GM12892 (cell line): ENCODE measurements around the gene IFT172.

Experiments
- DNase-seq: peaks from one replicate; pipeline ENCODE4 v3.0.0; 2011; ENCODE audit not compliant: insufficient read length
- FAIRE-seq: peaks from 2 replicates; lab custom pipeline; 2011; peaks lifted over from hg19 to GRCh38; lab: Jason Lieb, UNC
- POLR2A ChIP-seq: IDR thresholded peaks from 2 replicates; pipeline ENCODE4 v1.6.1; 2011; ENCODE audit warnings: low read depth, low read length, control low read depth
- POLR2AphosphoS5 ChIP-seq: IDR thresholded peaks from 2 replicates; pipeline ENCODE4 v1.6.1; 2011; ENCODE audit warnings: low read depth, low read length, control low read depth
- TAF1 ChIP-seq: IDR thresholded peaks from 2 replicates; pipeline ENCODE4 v1.6.1; 2011; ENCODE audit warnings: low read depth, mild to moderate bottlenecking, control low read depth, low read length, borderline replicate concordance

IFT172 gene

DNA sequence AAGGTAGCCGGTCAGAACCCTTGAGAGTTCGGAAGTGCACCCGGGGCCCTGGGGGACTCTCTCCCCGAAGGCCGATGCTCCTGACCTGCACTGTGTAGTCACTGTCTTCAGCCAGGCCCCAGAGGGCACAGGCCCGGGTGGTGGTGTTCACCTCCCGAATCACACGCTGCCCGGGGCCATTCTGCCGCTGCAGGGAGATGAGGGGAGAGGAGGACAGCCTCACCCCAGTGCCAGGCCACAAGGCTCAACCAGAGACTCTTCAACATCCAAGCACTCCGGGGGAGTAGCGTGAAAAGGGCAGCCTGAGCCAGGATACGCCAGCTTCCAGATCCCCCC is 4.4 kb upstream of the IFT172 start:
- FAIRE-seq (no peak), DNase-seq (no peak)
- TF ChIP-seq POLR2AphosphoS5 (no peak), TAF1 (no peak), POLR2A (no peak)

- TF ChIP-seq POLR2AphosphoS5 (no peak), POLR2A (no peak), TAF1 (no peak)
Observed at GRCh38 chr2:27492557-27492956, 3.0 kb upstream of the IFT172 start.

DNA sequence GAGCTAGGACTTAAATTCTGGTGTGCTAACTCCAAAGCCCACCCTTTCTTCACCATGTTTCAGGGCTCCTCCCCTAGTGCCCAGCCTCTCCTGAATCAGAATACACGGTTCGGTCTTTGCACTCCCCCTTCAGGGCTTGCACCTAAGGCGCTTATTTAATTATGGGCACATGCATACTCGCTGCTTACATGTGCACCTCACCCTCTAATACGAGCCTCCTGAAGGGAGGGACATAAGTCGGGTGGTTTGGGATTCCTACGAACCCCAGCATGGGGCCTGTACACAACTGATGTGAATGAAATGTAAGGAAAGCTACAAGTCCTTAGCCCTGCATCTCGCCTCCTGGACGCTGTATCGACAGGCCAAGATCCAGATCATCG is 435 bp downstream of the IFT172 start:
- DNase-seq (no peak), FAIRE-seq (no peak)
- TF ChIP-seq TAF1, result no peak
- no peak for TF ChIP-seq POLR2A
- no peak for TF ChIP-seq POLR2AphosphoS5

More at GRCh38 chr2:27492557-27492956, 3.0 kb upstream of the IFT172 start:
- FAIRE-seq (no peak), DNase-seq (no peak)

GRCh38 chr2:27485496-27485895 is 4.0 kb downstream of the IFT172 start:
- FAIRE-seq (no peak), DNase-seq (no peak)
- TF ChIP-seq POLR2A (no peak), TAF1 (no peak), POLR2AphosphoS5 (no peak)

DNA sequence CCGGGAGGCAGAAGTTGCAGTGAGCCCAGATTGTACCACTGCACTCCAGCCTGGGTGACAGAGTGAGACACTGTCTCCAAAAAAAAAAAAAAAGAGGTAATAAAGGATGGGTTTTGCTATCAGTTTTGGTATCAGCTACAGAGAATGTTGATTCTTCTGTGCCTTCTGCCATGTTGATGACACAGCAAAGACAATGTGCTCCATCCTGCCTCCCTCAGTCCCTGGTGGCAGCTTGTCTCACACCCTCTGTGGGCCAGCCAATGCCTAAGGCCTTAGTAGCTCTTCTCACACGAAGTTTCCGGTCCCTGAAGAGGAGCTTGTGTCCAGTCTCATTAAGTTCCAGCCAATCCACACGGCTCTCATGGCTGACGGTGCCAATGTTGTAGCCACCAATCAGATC is 17.6 kb downstream of the IFT172 start:
- no peak for TF ChIP-seq POLR2A
- no peak for TF ChIP-seq POLR2AphosphoS5
- no peak for TF ChIP-seq TAF1
- FAIRE-seq, result no peak
- no peak for DNase-seq

DNA sequence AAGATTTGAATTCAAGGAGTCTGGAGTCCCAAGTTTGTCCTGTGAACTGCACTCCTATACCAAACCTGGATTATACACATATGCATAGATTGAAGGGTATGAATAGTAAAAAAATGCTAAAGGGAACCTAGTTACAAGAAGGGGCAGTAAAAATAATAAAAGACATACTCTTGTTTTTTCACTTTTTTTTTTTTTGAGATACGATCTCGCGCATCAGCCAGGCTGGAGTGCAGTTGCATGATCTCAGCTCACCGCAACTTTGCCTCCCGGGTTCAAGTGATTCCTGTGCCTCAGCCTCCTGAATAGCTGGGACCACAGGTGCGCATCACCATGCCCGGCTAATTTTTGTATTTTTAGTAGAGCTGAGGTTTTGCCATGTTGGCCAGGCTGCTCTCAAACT is 25.1 kb downstream of the IFT172 start:
- FAIRE-seq, result no peak
- TF ChIP-seq POLR2A, result no peak
- no peak for DNase-seq

- DNase-seq (no peak), FAIRE-seq (no peak)
- no peak for TF ChIP-seq TAF1
- no peak for TF ChIP-seq POLR2A
- TF ChIP-seq POLR2AphosphoS5, result no peak
Observed at GRCh38 chr2:27461118-27461517, 28.4 kb downstream of the IFT172 start.

- TF ChIP-seq POLR2AphosphoS5 (no peak), POLR2A (no peak), TAF1 (no peak)
- FAIRE-seq, result no peak
- no peak for DNase-seq
Observed at GRCh38 chr2:27453968-27454367, 35.6 kb downstream of the IFT172 start.

- no peak for FAIRE-seq
- TF ChIP-seq TAF1 (no peak), POLR2A (no peak), POLR2AphosphoS5 (no peak)
- DNase-seq, result no peak
Observed at GRCh38 chr2:27451095-27451494, 38.4 kb downstream of the IFT172 start.

- TF ChIP-seq POLR2AphosphoS5 (no peak), POLR2A (no peak), TAF1 (no peak)
- DNase-seq, result no peak
- no peak for FAIRE-seq
Observed at GRCh38 chr2:27448381-27448780, 41.2 kb downstream of the IFT172 start.

DNA sequence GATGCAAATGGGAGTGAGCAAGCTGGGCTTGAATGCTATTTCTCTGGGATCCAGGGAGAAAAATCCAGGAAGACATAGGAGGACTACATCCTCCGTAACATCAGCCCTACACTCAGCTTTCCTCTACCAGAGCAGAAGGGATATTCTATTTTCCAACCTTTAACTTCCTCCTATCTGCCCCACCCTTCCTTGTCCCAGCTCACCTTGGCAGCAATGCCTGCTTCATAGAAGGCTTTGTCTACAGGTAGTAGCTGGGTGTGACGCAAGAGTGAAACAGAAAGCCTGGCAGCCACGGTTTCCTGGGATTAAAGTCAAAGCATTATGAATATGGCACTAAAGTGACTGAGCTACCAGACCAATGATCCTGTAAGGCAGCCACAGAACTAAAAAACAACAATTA is 43.5 kb downstream of the IFT172 start:
- no peak for TF ChIP-seq TAF1
- TF ChIP-seq POLR2AphosphoS5, result no peak
- TF ChIP-seq POLR2A, result no peak
- DNase-seq, result no peak
- no peak for FAIRE-seq

GRCh38 chr2:27445615-27446014 is 43.9 kb downstream of the IFT172 start:
- TF ChIP-seq POLR2AphosphoS5 (no peak), POLR2A (no peak), TAF1 (no peak)
- FAIRE-seq (no peak), DNase-seq (no peak)

- no peak for DNase-seq
- TF ChIP-seq POLR2A (no peak), TAF1 (no peak), POLR2AphosphoS5 (no peak)
- no peak for FAIRE-seq
Observed at GRCh38 chr2:27445155-27445554, 44.4 kb downstream of the IFT172 start.
